H1 (cell line): ENCODE results near the gene RPS6KC1. TPM values are rescaled to one million over a fixed set of nuclear protein-coding genes. Genes with fewer than 3 reads are reported as not detected.

Experiments used
- CTCF ChIA-PET: fragments of 300-600 bp; sonication (Branson Sonifier 250); formaldehyde crosslinking; loops from one replicate; lab custom pipeline; 2021; ENCODE audit not compliant: partially characterized antibody; lab: Charles Lee
- POLR2A ChIA-PET: fragments of 300-600 bp; sonication (Branson Sonifier 250); formaldehyde crosslinking; loops from one replicate; lab custom pipeline; 2021; ENCODE audit warnings: inconsistent platforms; ENCODE audit not compliant: partially characterized antibody; lab: Charles Lee
- DNase-seq, 2 experiments: peaks; one replicate each; pipeline versions ENCODE4 v3.0.0 to v3.0.0-alpha.2; 2010 to 2022; ENCODE audit warnings: low spot score in 2 of 2, low read depth in 1 of 2, mixed read lengths in 1 of 2
- FAIRE-seq: peaks from 2 replicates; lab custom pipeline; 2011; peaks lifted over from hg19 to GRCh38; lab: Jason Lieb, UNC
- H2AFZ ChIP-seq: 2 replicates; pipeline ENCODE4 v1.8.1; 2012; ENCODE audit warnings: low read length, inconsistent platforms
- H2AK5ac ChIP-seq: 2 replicates; pipeline ENCODE4 v1.6.1; 2013; ENCODE audit warnings: low read depth, low read length
- H2BK120ac ChIP-seq: replicated peaks from 2 replicates; pipeline ENCODE3; 2013; ENCODE audit warnings: low read depth, low read length, inconsistent platforms
- H2BK12ac ChIP-seq: 2 replicates; pipeline ENCODE4 v1.6.1; 2013; ENCODE audit warnings: low read depth, low read length
- H2BK15ac ChIP-seq: 2 replicates; pipeline ENCODE4 v1.6.1; 2013; ENCODE audit warnings: low read length
- H2BK20ac ChIP-seq: 2 replicates; pipeline ENCODE4 v1.6.1; 2013; ENCODE audit warnings: low read length
- H2BK5ac ChIP-seq: 2 replicates; pipeline ENCODE4 v1.6.1; 2013; ENCODE audit warnings: low read depth, low read length
- H3K14ac ChIP-seq: 2 replicates; pipeline ENCODE4 v1.6.1; 2013; ENCODE audit warnings: inconsistent platforms; ENCODE audit not compliant: insufficient read length
- H3K18ac ChIP-seq: 2 replicates; pipeline ENCODE4 v1.6.1; 2013; ENCODE audit warnings: low read length; ENCODE audit errors: extremely low read depth
- H3K23ac ChIP-seq: 2 replicates; pipeline ENCODE4 v1.6.1; 2013; ENCODE audit warnings: inconsistent platforms; ENCODE audit not compliant: insufficient read length
- H3K23me2 ChIP-seq: 2 replicates; pipeline ENCODE4 v1.6.1; 2013; ENCODE audit warnings: low read depth, low read length
- H3K27ac ChIP-seq: 2 replicates; pipeline ENCODE4 v1.6.1; 2011; ENCODE audit warnings: low read depth, low read length, inconsistent platforms
- H3K27me3 ChIP-seq, 4 experiments: replicated peaks in 1 of 4; 1 replicate in 1 of 4; 2 replicates in 3 of 4; pipeline versions ENCODE4 v1.6.1 to v1.8.1; 2011 to 2013; ENCODE audit warnings: low read length in 3 of 4, mild to moderate bottlenecking in 3 of 4, inconsistent platforms in 2 of 4, mixed read lengths in 2 of 4, moderate library complexity in 1 of 4; ENCODE audit not compliant: control insufficient read depth in 3 of 4, insufficient read depth in 3 of 4; ENCODE audit errors: extremely low read depth in 1 of 4
- H3K36me3 ChIP-seq, 4 experiments: 2 replicates each; pipeline versions ENCODE4 v1.6.1 to v1.8.1; 2011 to 2013; ENCODE audit warnings: mild to moderate bottlenecking in 4 of 4, low read length in 3 of 4, moderate library complexity in 2 of 4, control low read depth in 1 of 4, inconsistent platforms in 1 of 4; ENCODE audit not compliant: insufficient read depth in 4 of 4, control insufficient read depth in 2 of 4
- H3K4ac ChIP-seq: replicated peaks from 2 replicates; pipeline ENCODE3; 2013; ENCODE audit warnings: low read length, low read depth, mixed read lengths, inconsistent platforms; ENCODE audit not compliant: insufficient read length
- H3K4me1 ChIP-seq, 4 experiments: replicated peaks in 1 of 4; 1 replicate in 1 of 4; 2 replicates in 3 of 4; pipeline versions ENCODE4 v1.6.1 to v1.8.1; 2011 to 2013; ENCODE audit warnings: low read length in 3 of 4, inconsistent platforms in 2 of 4, mixed read lengths in 1 of 4; ENCODE audit not compliant: insufficient read depth in 4 of 4, control insufficient read depth in 3 of 4
- H3K4me2 ChIP-seq, 2 experiments: 2 replicates each; pipeline versions ENCODE4 v1.6.1 to v1.8.1; 2011 to 2013; ENCODE audit warnings: low read depth in 2 of 2, low read length in 2 of 2, control low read depth in 1 of 2, inconsistent platforms in 1 of 2, mild to moderate bottlenecking in 1 of 2; ENCODE audit not compliant: insufficient read depth in 1 of 2
- H3K4me3 ChIP-seq, 4 experiments: fragments of 200-600, 300-600 bp in 1 of 4; sonication (generic), shearing (Covaris generic), sonication (Bioruptor Twin) in 1 of 4; 2 replicates each; pipeline versions ENCODE4 v1.5.1 to v1.8.1; 2011 to 2016; ENCODE audit warnings: low read length in 4 of 4, low read depth in 3 of 4, control low read depth in 2 of 4, inconsistent platforms in 2 of 4, mild to moderate bottlenecking in 2 of 4, mixed read lengths in 1 of 4, moderate library complexity in 1 of 4; ENCODE audit not compliant: insufficient read depth in 2 of 4; ENCODE audit errors: extremely low read depth in 1 of 4
- H3K56ac ChIP-seq: replicated peaks from 2 replicates; pipeline ENCODE3; 2013; ENCODE audit warnings: low read depth, mild to moderate bottlenecking, mixed read lengths, low read length, inconsistent platforms; ENCODE audit not compliant: insufficient read length
- H3K79me1 ChIP-seq: 2 replicates; pipeline ENCODE4 v1.6.1; 2013; ENCODE audit warnings: low read depth, low read length, control low read depth
- H3K79me2 ChIP-seq, 2 experiments: 2 replicates each; pipeline versions ENCODE4 v1.6.1 to v1.8.1; 2012 to 2013; ENCODE audit warnings: low read length in 2 of 2, mild to moderate bottlenecking in 2 of 2, inconsistent platforms in 1 of 2; ENCODE audit not compliant: insufficient read depth in 2 of 2, control insufficient read depth in 1 of 2
- H3K9ac ChIP-seq, 4 experiments: replicated peaks in 1 of 4; 1 replicate in 1 of 4; 2 replicates in 3 of 4; pipeline versions ENCODE4 v1.6.1 to v1.8.1; 2011 to 2013; ENCODE audit warnings: low read depth in 3 of 4, low read length in 3 of 4, control low read depth in 2 of 4, mild to moderate bottlenecking in 2 of 4, moderate library complexity in 2 of 4, inconsistent platforms in 1 of 4; ENCODE audit errors: extremely low read depth in 1 of 4
- H3K9me3 ChIP-seq, 2 experiments: 2 replicates each; pipeline versions ENCODE4 v1.6.1 to v1.8.1; 2012 to 2013; ENCODE audit warnings: mild to moderate bottlenecking in 2 of 2, moderate library complexity in 2 of 2, control low read depth in 1 of 2, inconsistent platforms in 1 of 2, low read depth in 1 of 2, low read length in 1 of 2, mixed read lengths in 1 of 2; ENCODE audit not compliant: insufficient read depth in 2 of 2
- H4K20me1 ChIP-seq, 2 experiments: replicated peaks in 1 of 2; 2 replicates each; pipeline versions ENCODE3 to v1.8.1; 2011 to 2013; ENCODE audit warnings: inconsistent platforms in 2 of 2, low read length in 2 of 2, mild to moderate bottlenecking in 1 of 2; ENCODE audit not compliant: insufficient read depth in 2 of 2, control insufficient read depth in 1 of 2
- H4K5ac ChIP-seq: 2 replicates; pipeline ENCODE4 v1.6.1; 2013; ENCODE audit warnings: low read length, low read depth, mixed read lengths, inconsistent platforms; ENCODE audit not compliant: insufficient read length
- H4K8ac ChIP-seq: 2 replicates; pipeline ENCODE4 v1.8.0; 2013; ENCODE audit warnings: mild to moderate bottlenecking, moderate library complexity, low read length, inconsistent platforms; ENCODE audit not compliant: insufficient read depth; ENCODE audit errors: extremely low read depth
- H4K91ac ChIP-seq: replicated peaks from 2 replicates; pipeline ENCODE3; 2013; ENCODE audit warnings: low read length, mixed read lengths, inconsistent platforms; ENCODE audit not compliant: insufficient read length
- CBX5 ChIP-seq: fragments of 300-800, 300-1000 bp; sonication (generic); IDR thresholded peaks from 2 replicates; pipeline ENCODE4 v1.7.1; 2016; ENCODE audit warnings: antibody characterized with exemption, low read length, low read depth
- WGBS, 2 experiments: shearing (Covaris generic) in 1 of 2; methylation state at CpG; one replicate each; pipeline versions ENCODE4 v1.1.6 to v1.1.7; 2013 to 2015; ENCODE audit warnings: low lambda C conversion rate in 2 of 2, mixed read lengths in 2 of 2, inconsistent platforms in 1 of 2, low coverage in 1 of 2, missing lambda C conversion rate in 1 of 2; ENCODE audit not compliant: insufficient replicate concordance in 2 of 2, insufficient coverage in 1 of 2, insufficient read length in 1 of 2; ENCODE audit errors: extremely low coverage in 1 of 2, missing lambda C conversion rate in 1 of 2; 5-methylcytosine and 5-hydroxymethylcytosine counted together
- polyA plus RNA-seq, 7 experiments: library from polyadenylated mRNA; depleted of rRNA in 3 of 7; stranded (reverse) in 5 of 7; unstranded in 2 of 7; fragments of >200 nt in 5 of 7; fragments of 200-250 nt in 2 of 7; gene quantifications; 1 replicate in 5 of 7; 2 replicates in 1 of 7; 4 replicates in 1 of 7; pipeline versions ENCODE4 v1.2.1 to v1.2.3, GENCODE V29; 2011 to 2013; ENCODE audit warnings: missing spikeins in 2 of 7, mixed read lengths in 2 of 7
- total RNA-seq: library from RNA; stranded (reverse); fragmentation: NEBNext Ultra II Directional; extraction: Animal tissue kit (Norgen Biotek cat#: 25700); gene quantifications from 2 replicates; pipeline ENCODE4 v1.2.1, GENCODE V29; 2021

RPS6KC1 gene
- total and polyA plus RNA-seq, 2 of the 8 experiments (the other 6 are each of a cell fraction or from before 2014, with no cell fraction given) = 4.9 to 17.6 TPM

DNA sequence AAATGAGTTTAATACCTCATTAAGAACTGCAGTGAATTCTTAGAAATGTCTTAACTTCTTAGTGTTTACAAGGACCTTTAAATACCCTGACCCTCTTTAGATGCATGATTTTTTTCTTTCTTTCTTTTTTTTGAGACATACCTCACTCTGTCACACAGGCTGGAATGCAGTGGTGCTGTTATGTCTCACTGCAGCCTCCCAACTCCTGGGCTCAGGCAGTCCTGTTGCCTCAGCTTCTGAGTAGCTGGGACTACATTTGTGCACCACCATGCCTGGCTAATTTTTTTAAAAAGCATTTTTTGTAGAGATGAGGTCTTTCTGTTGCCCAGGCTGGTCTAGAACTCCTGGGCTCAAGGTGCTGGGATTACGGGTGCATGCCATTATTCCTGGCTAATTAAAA lies 191.8 kb downstream of the RPS6KC1 start:
- Histone ChIP-seq H3K56ac (no peak overlapping the region), H3K27ac (no peak overlapping the region), H4K20me1 (no peaks in the 10 kb centered on the region), H2BK120ac (no peak overlapping the region), H3K18ac (no peak overlapping the region), H2AFZ (no peak overlapping the region), H3K79me2 (no peaks in the 10 kb centered on the region), H4K5ac (no peak overlapping the region), H3K23me2 (no peaks in the 10 kb centered on the region), H4K91ac (no peak overlapping the region), H3K9me3 (no peaks in the 10 kb centered on the region), H3K23ac (no peak overlapping the region), H3K4me2 (no peak overlapping the region), H3K4me1 (peaks cover 0 to 7% (median 2%) of the 10 kb centered on the region in 4 experiments; a peak in 2 of 7 replicates), H2BK12ac (no peak overlapping the region), H3K9ac (no peak overlapping the region), H3K4ac (no peak overlapping the region), H2AK5ac (no peak overlapping the region), H3K27me3 (no peaks in the 10 kb centered on the region), H2BK15ac (no peak overlapping the region), H3K79me1 (no peaks in the 10 kb centered on the region), H4K8ac (no peak overlapping the region), H2BK20ac (no peak overlapping the region), H3K14ac (no peak overlapping the region), H3K4me3 (no peak overlapping the region), H2BK5ac (no peak overlapping the region), H3K36me3 (peaks cover 0 to 3% (median 0%) of the 10 kb centered on the region in 4 experiments; a peak in 1 of 8 replicates)
- CTCF ChIA-PET = interaction anchor here (0.9 to 1.4 kb wide), 5 partner anchors 8 to 880 kb away, joined by 3 to 5 read pairs (median 3); no protein-coding TSS in a partner anchor
- TF ChIP-seq CBX5 = no peak
- POLR2A ChIA-PET = no interaction called here
- DNase-seq (no peak), FAIRE-seq (no peak)
- WGBS, 2 experiments = 90% methylated on average over 1 of the region's 1 CpG; no CpG with 5 or more reads in 1 of the 2 experiments
